NT2/D1 (cell line): ENCODE measurements around the gene YOD1.

Experiments used
- SUZ12 ChIP-seq: IDR thresholded peaks from 2 replicates; pipeline ENCODE4 v1.6.1; 2011; ENCODE audit not compliant: insufficient read length, insufficient read depth; ENCODE audit errors: extremely low read depth
- ZNF274 ChIP-seq: IDR thresholded peaks from 2 replicates; pipeline ENCODE4 v1.6.1; 2011; ENCODE audit warnings: mild to moderate bottlenecking, low read depth, low read length

DNA sequence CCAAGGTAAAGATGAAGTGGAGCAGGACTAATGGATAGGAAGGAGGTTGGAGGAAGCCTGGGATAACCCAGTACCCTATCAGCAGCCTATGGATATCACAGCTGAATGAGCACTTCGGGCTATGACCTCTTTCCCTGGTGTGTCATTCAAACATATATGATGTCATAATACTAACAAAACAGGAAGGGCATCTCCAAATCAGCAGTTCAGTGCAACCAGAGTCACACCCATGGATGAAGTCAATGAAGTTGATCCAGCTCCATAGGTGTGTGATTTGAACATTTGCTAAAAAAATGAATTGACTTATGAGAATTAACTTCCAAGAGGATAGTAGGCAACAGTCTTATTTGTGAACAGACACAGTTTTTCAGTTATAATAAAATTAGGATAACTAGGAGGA, 16.8 kb downstream of the YOD1 start:
- no peak for TF ChIP-seq ZNF274
- TF ChIP-seq SUZ12: no peak
